HL-60 (cell line): ENCODE measurements around the gene PA2G4.

Experiments used
- DNase-seq, 2 experiments: peaks; one replicate each; pipeline ENCODE4 v3.0.0-alpha.2; 2010 to 2020; ENCODE audit warnings: low read depth in 1 of 2, low spot score in 1 of 2
- H3K27ac ChIP-seq: fragments of 250-450 bp; sonication (Bioruptor Pico); replicated peaks from 2 replicates; pipeline ENCODE4 v1.5.1; 2020; ENCODE audit warnings: mild to moderate bottlenecking, moderate library complexity
- H3K27me3 ChIP-seq: fragments of 250-450 bp; sonication (Bioruptor Pico); 2 replicates; pipeline ENCODE4 v1.5.1; 2021; ENCODE audit warnings: mild to moderate bottlenecking, moderate library complexity; ENCODE audit not compliant: insufficient read depth, poor library complexity, severe bottlenecking
- H3K4me3 ChIP-seq: replicated peaks from 2 replicates; pipeline ENCODE4 v1.5.1; 2011; ENCODE audit warnings: mild to moderate bottlenecking, control low read depth, low read length; ENCODE audit not compliant: insufficient read depth
- GABPA ChIP-seq: IDR thresholded peaks from 2 replicates; pipeline ENCODE4 v1.6.1; 2012; ENCODE audit warnings: low read depth
- POLR2AphosphoS5 ChIP-seq: IDR thresholded peaks from 2 replicates; pipeline ENCODE4 v1.6.1; 2012; ENCODE audit warnings: low read depth
- SPI1 ChIP-seq: IDR thresholded peaks from 2 replicates; pipeline ENCODE4 v1.6.1; 2012; ENCODE audit warnings: low read depth, mild to moderate bottlenecking, borderline replicate concordance
- TF ChIP-seq, protein P1 (sequence below): IDR thresholded peaks from one replicate; pipeline ENCODE4 v1.5.1; 2011; ENCODE audit warnings: low read length, control low read depth, inconsistent platforms; ENCODE audit not compliant: insufficient read depth
- TF ChIP-seq, protein P2 (sequence below): IDR thresholded peaks from 2 replicates; pipeline ENCODE4 v1.6.1; 2012; ENCODE audit warnings: low read depth; ENCODE audit not compliant: insufficient replicate concordance

The PA2G4 gene

DNA sequence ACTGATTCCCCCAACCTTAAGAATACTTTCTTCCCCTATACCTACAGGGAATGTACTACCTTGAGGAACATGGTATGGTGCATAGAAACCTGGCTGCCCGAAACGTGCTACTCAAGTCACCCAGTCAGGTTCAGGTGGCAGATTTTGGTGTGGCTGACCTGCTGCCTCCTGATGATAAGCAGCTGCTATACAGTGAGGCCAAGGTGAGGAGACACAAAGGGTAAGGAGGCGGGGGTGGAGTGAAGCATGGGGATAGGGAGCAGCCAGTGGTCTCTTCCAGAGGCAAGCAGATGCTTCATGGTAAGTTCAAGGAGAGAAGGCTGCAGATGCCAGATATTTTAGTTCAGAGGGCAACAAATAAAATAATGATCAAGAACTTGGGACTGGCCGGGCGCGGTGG lies 6.6 kb upstream of the PA2G4 start:
- DNase-seq, result no peak
- H3K4me3 ChIP-seq, result no peak overlapping the region
- no peak overlapping the region for H3K27ac ChIP-seq
- TF ChIP-seq SPI1, result no peak
- TF ChIP-seq GABPA, result no peak
- no peak for TF ChIP-seq POLR2AphosphoS5
- TF ChIP-seq, protein P1, sequence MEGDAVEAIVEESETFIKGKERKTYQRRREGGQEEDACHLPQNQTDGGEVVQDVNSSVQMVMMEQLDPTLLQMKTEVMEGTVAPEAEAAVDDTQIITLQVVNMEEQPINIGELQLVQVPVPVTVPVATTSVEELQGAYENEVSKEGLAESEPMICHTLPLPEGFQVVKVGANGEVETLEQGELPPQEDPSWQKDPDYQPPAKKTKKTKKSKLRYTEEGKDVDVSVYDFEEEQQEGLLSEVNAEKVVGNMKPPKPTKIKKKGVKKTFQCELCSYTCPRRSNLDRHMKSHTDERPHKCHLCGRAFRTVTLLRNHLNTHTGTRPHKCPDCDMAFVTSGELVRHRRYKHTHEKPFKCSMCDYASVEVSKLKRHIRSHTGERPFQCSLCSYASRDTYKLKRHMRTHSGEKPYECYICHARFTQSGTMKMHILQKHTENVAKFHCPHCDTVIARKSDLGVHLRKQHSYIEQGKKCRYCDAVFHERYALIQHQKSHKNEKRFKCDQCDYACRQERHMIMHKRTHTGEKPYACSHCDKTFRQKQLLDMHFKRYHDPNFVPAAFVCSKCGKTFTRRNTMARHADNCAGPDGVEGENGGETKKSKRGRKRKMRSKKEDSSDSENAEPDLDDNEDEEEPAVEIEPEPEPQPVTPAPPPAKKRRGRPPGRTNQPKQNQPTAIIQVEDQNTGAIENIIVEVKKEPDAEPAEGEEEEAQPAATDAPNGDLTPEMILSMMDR, result no peak
- TF ChIP-seq, protein P2, sequence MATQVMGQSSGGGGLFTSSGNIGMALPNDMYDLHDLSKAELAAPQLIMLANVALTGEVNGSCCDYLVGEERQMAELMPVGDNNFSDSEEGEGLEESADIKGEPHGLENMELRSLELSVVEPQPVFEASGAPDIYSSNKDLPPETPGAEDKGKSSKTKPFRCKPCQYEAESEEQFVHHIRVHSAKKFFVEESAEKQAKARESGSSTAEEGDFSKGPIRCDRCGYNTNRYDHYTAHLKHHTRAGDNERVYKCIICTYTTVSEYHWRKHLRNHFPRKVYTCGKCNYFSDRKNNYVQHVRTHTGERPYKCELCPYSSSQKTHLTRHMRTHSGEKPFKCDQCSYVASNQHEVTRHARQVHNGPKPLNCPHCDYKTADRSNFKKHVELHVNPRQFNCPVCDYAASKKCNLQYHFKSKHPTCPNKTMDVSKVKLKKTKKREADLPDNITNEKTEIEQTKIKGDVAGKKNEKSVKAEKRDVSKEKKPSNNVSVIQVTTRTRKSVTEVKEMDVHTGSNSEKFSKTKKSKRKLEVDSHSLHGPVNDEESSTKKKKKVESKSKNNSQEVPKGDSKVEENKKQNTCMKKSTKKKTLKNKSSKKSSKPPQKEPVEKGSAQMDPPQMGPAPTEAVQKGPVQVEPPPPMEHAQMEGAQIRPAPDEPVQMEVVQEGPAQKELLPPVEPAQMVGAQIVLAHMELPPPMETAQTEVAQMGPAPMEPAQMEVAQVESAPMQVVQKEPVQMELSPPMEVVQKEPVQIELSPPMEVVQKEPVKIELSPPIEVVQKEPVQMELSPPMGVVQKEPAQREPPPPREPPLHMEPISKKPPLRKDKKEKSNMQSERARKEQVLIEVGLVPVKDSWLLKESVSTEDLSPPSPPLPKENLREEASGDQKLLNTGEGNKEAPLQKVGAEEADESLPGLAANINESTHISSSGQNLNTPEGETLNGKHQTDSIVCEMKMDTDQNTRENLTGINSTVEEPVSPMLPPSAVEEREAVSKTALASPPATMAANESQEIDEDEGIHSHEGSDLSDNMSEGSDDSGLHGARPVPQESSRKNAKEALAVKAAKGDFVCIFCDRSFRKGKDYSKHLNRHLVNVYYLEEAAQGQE, result no peak
- peaks cover 6% of the 10 kb centered on the region for H3K27me3 ChIP-seq

DNA sequence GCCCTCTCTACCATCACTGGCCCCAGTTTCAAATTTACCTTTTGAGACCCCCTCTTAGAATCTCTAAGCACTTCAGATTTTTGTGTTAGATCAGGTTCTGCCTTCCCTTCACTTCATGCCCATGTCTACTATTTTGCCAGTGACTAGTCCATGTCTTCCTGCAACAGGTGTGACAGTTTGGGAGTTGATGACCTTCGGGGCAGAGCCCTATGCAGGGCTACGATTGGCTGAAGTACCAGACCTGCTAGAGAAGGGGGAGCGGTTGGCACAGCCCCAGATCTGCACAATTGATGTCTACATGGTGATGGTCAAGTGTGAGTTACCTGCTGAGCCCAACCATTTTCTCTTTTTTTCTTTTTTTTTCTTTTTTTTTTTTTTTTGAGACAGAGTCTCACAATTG lies 5.8 kb upstream of the PA2G4 start:
- no peak overlapping the region for H3K27ac ChIP-seq
- no peak for DNase-seq
- no peak overlapping the region for H3K4me3 ChIP-seq
- peaks cover 6% of the 10 kb centered on the region for H3K27me3 ChIP-seq
- TF ChIP-seq SPI1, result no peak
- TF ChIP-seq, protein P1, result no peak
- no peak for TF ChIP-seq POLR2AphosphoS5
- no peak for TF ChIP-seq GABPA
- TF ChIP-seq, protein P2, result no peak

DNA sequence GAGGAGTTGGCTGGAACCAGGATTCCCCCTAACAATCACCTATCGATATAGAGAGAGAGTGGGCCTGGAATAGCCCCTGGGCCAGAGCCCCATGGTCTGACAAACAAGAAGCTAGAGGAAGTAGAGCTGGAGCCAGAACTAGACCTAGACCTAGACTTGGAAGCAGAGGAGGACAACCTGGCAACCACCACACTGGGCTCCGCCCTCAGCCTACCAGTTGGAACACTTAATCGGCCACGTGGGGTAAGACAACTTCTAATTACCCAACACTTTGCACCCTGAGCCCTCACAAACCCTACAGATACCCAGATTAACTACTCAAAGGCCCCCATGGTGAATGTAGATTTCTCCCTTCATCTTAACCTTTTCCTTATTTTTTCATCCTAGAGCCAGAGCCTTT lies 4.6 kb upstream of the PA2G4 start:
- peaks cover 6% of the 10 kb centered on the region for H3K27me3 ChIP-seq
- no peak overlapping the region for H3K4me3 ChIP-seq
- TF ChIP-seq SPI1 (no peak), POLR2AphosphoS5 (no peak), GABPA (no peak)
- TF ChIP-seq, protein P1, result no peak
- TF ChIP-seq, protein P2, result no peak
- no peak overlapping the region for H3K27ac ChIP-seq
- no peak for DNase-seq
